ENCODE data around the gene MTCL1. TPM values are rescaled to one million over a fixed set of nuclear protein-coding genes. Genes with fewer than 3 reads are reported as not detected.

The MTCL1 gene
- total RNA-seq, 2 donors from 2014 or later, result 11.2 to 73.1 TPM

GRCh38 chr18:8844721-8845148 is 139.4 kb downstream of the MTCL1 start:
- intact Hi-C loops (cut with DNase I), result no loop called here
- TF ChIP-seq POLR2AphosphoS5 (IDR thresholded peaks at IDR 0.05) (no peak), POLR2A (IDR thresholded peaks at IDR 0.05) (no peak)
- TF ChIP-seq, protein P1, sequence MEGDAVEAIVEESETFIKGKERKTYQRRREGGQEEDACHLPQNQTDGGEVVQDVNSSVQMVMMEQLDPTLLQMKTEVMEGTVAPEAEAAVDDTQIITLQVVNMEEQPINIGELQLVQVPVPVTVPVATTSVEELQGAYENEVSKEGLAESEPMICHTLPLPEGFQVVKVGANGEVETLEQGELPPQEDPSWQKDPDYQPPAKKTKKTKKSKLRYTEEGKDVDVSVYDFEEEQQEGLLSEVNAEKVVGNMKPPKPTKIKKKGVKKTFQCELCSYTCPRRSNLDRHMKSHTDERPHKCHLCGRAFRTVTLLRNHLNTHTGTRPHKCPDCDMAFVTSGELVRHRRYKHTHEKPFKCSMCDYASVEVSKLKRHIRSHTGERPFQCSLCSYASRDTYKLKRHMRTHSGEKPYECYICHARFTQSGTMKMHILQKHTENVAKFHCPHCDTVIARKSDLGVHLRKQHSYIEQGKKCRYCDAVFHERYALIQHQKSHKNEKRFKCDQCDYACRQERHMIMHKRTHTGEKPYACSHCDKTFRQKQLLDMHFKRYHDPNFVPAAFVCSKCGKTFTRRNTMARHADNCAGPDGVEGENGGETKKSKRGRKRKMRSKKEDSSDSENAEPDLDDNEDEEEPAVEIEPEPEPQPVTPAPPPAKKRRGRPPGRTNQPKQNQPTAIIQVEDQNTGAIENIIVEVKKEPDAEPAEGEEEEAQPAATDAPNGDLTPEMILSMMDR (IDR thresholded peaks at IDR 0.05), result no peak
- H3K27ac ChIP-seq, result no peak overlapping the region
- no peaks in the 10 kb centered on the region for H3K27me3 ChIP-seq (replicated peaks; ENCODE audit: insufficient read depth)
- H3K4me1 ChIP-seq (replicated peaks), result no peaks in the 10 kb centered on the region
- 56% methylated on average over 16 of the region's 16 CpGs for WGBS
- no peak for DNase-seq (ENCODE audit: low spot score)
- no peaks in the 10 kb centered on the region for H3K36me3 ChIP-seq
- no peaks in the 10 kb centered on the region for H3K9me3 ChIP-seq
- H3K4me3 ChIP-seq, result no peak overlapping the region

- H3K4me3 ChIP-seq, result no peak overlapping the region
- H3K36me3 ChIP-seq, result no peaks in the 10 kb centered on the region
- H3K27me3 ChIP-seq (replicated peaks; ENCODE audit: insufficient read depth), result no peaks in the 10 kb centered on the region
- H3K9me3 ChIP-seq, result no peaks in the 10 kb centered on the region
- no peak overlapping the region for H3K27ac ChIP-seq
- H3K4me1 ChIP-seq (replicated peaks), result no peaks in the 10 kb centered on the region
- WGBS, result 94% methylated on average over 7 of the region's 7 CpGs
- no peak for DNase-seq (ENCODE audit: low spot score)
- TF ChIP-seq POLR2AphosphoS5 (IDR thresholded peaks at IDR 0.05) (no peak), POLR2A (IDR thresholded peaks at IDR 0.05) (no peak)
- TF ChIP-seq, protein P1 (IDR thresholded peaks at IDR 0.05), result no peak
- intact Hi-C loops (cut with DNase I), result no loop called here
Measured at GRCh38 chr18:8845506-8845905, 140.2 kb downstream of the MTCL1 start.

DNA sequence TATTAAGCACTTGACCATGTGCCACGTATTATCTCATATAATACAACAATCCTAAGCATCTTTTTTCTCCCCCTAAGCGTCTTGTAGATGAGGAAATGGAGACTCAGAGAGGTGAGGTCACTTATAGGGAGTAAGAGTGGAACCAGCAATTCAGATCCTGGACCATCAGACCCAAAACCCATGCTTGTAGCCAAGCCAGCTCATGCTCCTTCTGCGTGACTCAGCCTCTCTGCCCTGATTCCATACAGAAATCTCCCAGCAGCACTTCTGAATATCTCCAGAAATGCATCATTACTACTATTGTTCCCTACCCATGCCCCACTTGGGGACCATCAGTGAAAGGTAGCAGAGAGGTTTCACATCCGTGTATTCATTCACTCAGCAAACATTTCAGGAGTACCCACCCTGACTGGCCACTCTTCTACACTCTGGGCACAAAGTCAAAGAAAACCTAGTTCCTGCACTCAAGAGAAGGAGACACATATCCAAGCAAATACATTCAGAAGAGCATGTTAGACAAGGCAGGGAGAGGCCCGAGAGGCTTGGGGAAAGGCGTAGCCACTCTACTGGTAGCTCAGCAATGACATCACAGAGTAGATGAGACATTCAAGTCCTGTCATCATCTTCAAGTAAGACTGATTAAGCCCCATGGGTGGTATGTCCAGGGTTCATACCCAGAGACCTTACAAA is 141.9 kb downstream of the MTCL1 start:
- Histone ChIP-seq H3K4me1 (replicated peaks) (no peaks in the 10 kb centered on the region), H3K36me3 (no peaks in the 10 kb centered on the region), H3K27ac (no peak overlapping the region), H3K9me3 (no peaks in the 10 kb centered on the region), H3K4me3 (no peak overlapping the region), H3K27me3 (replicated peaks; ENCODE audit: insufficient read depth) (no peaks in the 10 kb centered on the region)
- DNase-seq (ENCODE audit: low spot score), result no peak
- intact Hi-C loops (cut with DNase I), result no loop called here
- TF ChIP-seq POLR2A (IDR thresholded peaks at IDR 0.05) (no peak), POLR2AphosphoS5 (IDR thresholded peaks at IDR 0.05) (no peak)
- TF ChIP-seq, protein P1 (IDR thresholded peaks at IDR 0.05), result no peak
- 86% methylated on average over 6 of the region's 6 CpGs for WGBS

DNA sequence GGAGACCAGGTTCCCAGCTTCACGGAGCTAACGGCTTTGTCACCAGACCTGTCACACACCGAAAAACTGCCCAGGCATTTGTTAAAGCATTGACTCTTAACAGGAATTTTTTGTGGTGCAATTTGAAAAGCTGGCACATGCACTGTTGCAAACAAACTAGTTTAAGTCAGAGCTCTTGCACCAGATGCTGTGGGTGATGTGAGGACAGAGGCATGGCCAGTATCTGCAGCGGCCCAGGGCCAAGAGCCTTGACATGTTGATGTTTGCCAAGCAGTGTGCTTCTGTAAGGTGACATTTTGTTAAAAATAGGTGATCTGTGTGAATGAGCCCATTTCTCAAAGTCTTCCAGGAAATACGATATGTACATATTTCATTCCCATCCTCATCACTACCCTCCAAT is 142.5 kb downstream of the MTCL1 start:
- Histone ChIP-seq H3K9me3 (no peaks in the 10 kb centered on the region), H3K27ac (no peak overlapping the region), H3K4me3 (no peak overlapping the region), H3K27me3 (replicated peaks; ENCODE audit: insufficient read depth) (no peaks in the 10 kb centered on the region), H3K4me1 (replicated peaks) (no peaks in the 10 kb centered on the region), H3K36me3 (no peaks in the 10 kb centered on the region)
- no peak for DNase-seq (ENCODE audit: low spot score)
- intact Hi-C loops (cut with DNase I), result no loop called here
- 85% methylated on average over 5 of the region's 5 CpGs for WGBS
- TF ChIP-seq POLR2A (IDR thresholded peaks at IDR 0.05) (no peak), POLR2AphosphoS5 (IDR thresholded peaks at IDR 0.05) (no peak)
- TF ChIP-seq, protein P1 (IDR thresholded peaks at IDR 0.05), result no peak

GRCh38 chr18:8848541-8848940 is 143.2 kb downstream of the MTCL1 start:
- no peaks in the 10 kb centered on the region for H3K27me3 ChIP-seq (replicated peaks; ENCODE audit: insufficient read depth)
- no peaks in the 10 kb centered on the region for H3K9me3 ChIP-seq
- intact Hi-C loops (cut with DNase I), result no loop called here
- DNase-seq (ENCODE audit: low spot score), result no peak
- TF ChIP-seq POLR2AphosphoS5 (IDR thresholded peaks at IDR 0.05) (no peak), POLR2A (IDR thresholded peaks at IDR 0.05) (no peak)
- TF ChIP-seq, protein P1 (IDR thresholded peaks at IDR 0.05), result no peak
- H3K36me3 ChIP-seq, result no peaks in the 10 kb centered on the region
- H3K4me1 ChIP-seq (replicated peaks), result no peaks in the 10 kb centered on the region
- H3K4me3 ChIP-seq, result no peak overlapping the region
- 90% methylated on average over 3 of the region's 3 CpGs for WGBS
- H3K27ac ChIP-seq, result no peak overlapping the region
